ENCODE measurements around the gene AIFM3.

DNA sequence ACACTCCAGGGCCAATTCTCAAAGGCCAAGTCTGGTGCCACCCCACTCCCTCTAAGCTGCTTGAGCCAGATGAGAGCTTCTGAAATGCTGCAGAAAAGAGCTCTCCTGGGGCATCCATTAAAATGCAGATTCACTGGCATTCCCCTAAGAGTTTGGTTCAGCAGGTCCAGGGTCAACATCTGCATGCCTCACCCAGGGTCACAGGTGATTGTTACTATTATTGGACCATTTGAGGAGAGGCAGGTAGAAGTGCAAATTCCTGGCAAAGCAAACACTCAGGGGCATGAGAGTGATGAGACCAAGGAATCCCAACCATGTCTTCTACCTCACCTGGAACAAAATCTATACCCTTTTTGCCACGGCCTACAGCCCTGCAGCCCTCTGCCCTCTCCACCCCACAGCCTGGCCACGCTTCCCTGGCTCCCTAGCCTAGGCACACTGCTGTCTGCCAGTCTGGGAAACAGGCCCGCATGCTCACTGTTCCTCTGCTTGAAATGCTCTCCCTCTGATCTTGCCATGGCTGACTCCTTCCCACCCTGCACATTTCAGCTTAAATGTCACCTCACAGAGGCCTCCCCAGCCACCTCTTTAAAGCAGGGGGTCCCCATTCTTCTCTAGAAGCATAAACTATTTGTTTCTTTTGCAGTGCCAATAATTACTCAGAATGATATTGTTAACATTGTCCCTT is 43.5 kb downstream of the AIFM3 start:
- TF ChIP-seq, protein P1, sequence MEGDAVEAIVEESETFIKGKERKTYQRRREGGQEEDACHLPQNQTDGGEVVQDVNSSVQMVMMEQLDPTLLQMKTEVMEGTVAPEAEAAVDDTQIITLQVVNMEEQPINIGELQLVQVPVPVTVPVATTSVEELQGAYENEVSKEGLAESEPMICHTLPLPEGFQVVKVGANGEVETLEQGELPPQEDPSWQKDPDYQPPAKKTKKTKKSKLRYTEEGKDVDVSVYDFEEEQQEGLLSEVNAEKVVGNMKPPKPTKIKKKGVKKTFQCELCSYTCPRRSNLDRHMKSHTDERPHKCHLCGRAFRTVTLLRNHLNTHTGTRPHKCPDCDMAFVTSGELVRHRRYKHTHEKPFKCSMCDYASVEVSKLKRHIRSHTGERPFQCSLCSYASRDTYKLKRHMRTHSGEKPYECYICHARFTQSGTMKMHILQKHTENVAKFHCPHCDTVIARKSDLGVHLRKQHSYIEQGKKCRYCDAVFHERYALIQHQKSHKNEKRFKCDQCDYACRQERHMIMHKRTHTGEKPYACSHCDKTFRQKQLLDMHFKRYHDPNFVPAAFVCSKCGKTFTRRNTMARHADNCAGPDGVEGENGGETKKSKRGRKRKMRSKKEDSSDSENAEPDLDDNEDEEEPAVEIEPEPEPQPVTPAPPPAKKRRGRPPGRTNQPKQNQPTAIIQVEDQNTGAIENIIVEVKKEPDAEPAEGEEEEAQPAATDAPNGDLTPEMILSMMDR (IDR thresholded peaks at IDR 0.05; ENCODE audit: low read depth, low read length, poor library complexity, severe bottlenecking), result no peak
- TF ChIP-seq EZH2phosphoT487 (IDR thresholded peaks at IDR 0.05; ENCODE audit: borderline replicate concordance, low read length), result no peak
